HG03558 (cell line): ENCODE measurements around the gene IER3.

Source experiments
- ATAC-seq: cut with Tn5 transposase; IDR thresholded peaks from one replicate; pipeline ENCODE4 v1.9.1; 2021; ENCODE audit warnings: moderate number of reproducible peaks; ENCODE audit not compliant: unreplicated experiment; ENCODE audit errors: extremely low read depth

The IER3 gene

GRCh38 chr6:30711758-30712380, 32.5 kb downstream of the IER3 start:
- no peak for ATAC-seq

DNA sequence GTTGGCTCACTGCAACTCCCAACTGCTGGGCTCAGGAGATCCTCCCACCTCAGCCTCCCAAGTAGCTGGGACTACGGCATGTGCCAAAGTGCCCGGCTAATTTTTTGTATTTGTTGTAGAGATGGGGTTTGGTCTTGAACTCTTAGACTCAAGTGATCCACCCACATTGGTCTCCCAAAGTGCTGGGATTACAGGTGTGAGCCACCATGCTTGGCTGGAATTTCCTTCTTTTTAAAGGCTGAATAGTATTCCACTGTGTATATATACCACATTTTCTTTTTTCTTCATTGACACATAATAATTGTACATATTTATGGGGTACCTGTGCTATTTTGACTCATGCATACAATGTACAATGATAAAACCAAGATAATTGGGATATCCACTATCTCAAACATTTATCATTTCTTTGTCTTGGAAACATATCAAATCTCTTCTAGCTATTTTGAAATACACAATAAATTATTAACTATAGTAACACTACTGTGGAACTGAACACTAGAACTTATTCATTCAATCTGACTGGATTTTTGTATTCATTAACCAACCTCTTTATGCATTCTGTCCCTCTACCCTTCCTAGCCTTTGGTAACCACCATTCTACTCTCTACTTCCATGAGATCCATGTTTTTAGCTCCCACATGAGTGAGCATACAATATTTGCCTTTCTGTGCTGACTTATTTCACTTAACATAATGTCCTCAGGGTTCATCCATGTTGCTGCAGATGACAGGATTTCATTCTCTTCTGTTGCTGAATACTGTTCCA, 35.1 kb downstream of the IER3 start:
- ATAC-seq, result no peak

DNA sequence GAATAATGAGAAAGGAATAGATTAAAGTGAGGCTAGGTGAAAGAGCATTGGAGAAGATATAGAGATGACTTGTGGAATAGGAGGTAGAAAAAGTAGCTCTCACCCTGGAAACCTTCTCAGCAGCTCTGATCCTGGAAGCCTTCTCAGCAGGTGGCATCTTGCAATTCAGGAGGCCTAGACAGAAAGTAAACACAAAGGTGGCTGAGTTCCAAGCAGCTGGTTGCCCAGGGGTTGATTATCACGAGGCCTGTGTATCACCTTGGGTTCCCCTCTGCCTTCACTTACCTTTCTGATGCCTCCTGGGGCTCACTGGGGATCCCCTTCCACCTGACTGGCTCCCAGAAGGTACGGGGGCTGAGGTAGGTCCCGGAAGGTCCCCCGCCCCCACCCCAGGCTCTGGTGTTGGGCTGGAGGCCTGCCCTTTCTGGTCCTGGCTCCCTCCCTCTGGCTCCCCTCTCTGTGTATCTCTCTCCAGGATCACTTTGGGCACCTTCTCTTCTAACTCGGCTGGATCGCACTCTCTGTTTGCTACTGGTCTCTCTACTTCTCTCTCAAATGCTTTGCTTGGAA, 37.0 kb downstream of the IER3 start:
- no peak for ATAC-seq

GRCh38 chr6:30705620-30706019, 38.7 kb downstream of the IER3 start:
- no peak for ATAC-seq

- ATAC-seq, result no peak
Observed at GRCh38 chr6:30703821-30704220, 40.5 kb downstream of the IER3 start.

GRCh38 chr6:30703011-30703410, 41.3 kb downstream of the IER3 start:
- no peak for ATAC-seq

GRCh38 chr6:30700340-30700739, 44.0 kb downstream of the IER3 start:
- no peak for ATAC-seq

- no peak for ATAC-seq
Observed at GRCh38 chr6:30696432-30696831, 47.9 kb downstream of the IER3 start.
